Glutamatergic neuron (in vitro differentiated cells): ENCODE results near the gene C16orf95. TPM values are rescaled to one million over a fixed set of nuclear protein-coding genes. Genes with fewer than 3 reads are reported as not detected.

Experiments
- DNase-seq: peaks from one replicate; pipeline ENCODE4 v3.0.0; 2022
- H3K27ac Mint-ChIP-seq: one replicate; pipeline ENCODE4 v1.8.0; 2020; ENCODE audit warnings: mild to moderate bottlenecking, mixed read lengths, inconsistent platforms; ENCODE audit not compliant: unreplicated experiment
- H3K27me3 Mint-ChIP-seq: one replicate; pipeline ENCODE4 v1.8.0; 2020; ENCODE audit warnings: mild to moderate bottlenecking, moderate library complexity, mixed read lengths, inconsistent platforms; ENCODE audit not compliant: unreplicated experiment
- H3K36me3 Mint-ChIP-seq: one replicate; pipeline ENCODE4 v1.8.0; 2020; ENCODE audit warnings: mild to moderate bottlenecking, mixed read lengths, inconsistent platforms; ENCODE audit not compliant: unreplicated experiment
- H3K4me1 Mint-ChIP-seq: one replicate; pipeline ENCODE4 v1.8.0; 2020; ENCODE audit warnings: mild to moderate bottlenecking, low read depth, mixed read lengths, inconsistent platforms; ENCODE audit not compliant: unreplicated experiment
- H3K4me3 Mint-ChIP-seq: one replicate; pipeline ENCODE4 v1.8.0; 2020; ENCODE audit warnings: mild to moderate bottlenecking, mixed read lengths, inconsistent platforms; ENCODE audit not compliant: unreplicated experiment
- H3K9me3 Mint-ChIP-seq: one replicate; pipeline ENCODE4 v1.8.0; 2020; ENCODE audit warnings: mild to moderate bottlenecking, moderate library complexity, mixed read lengths, inconsistent platforms; ENCODE audit not compliant: unreplicated experiment
- total RNA-seq: library from RNA; stranded (reverse); fragmentation: NEBNext Ultra II Directional; extraction: Animal tissue kit (Norgen Biotek cat#: 25700); gene quantifications from one replicate; pipeline ENCODE4 v1.2.1, GENCODE V29; 2021; ENCODE audit not compliant: unreplicated experiment
- TF ChIP-seq, protein P1 (sequence below): fragments of 200-600 bp; sonication (generic); IDR thresholded peaks from one replicate; pipeline ENCODE4 v1.5.0; 2021; ENCODE audit not compliant: partially characterized antibody, unreplicated experiment

C16orf95 gene
- total RNA-seq, 1 donor from 2014 or later, result 9.2 TPM

DNA sequence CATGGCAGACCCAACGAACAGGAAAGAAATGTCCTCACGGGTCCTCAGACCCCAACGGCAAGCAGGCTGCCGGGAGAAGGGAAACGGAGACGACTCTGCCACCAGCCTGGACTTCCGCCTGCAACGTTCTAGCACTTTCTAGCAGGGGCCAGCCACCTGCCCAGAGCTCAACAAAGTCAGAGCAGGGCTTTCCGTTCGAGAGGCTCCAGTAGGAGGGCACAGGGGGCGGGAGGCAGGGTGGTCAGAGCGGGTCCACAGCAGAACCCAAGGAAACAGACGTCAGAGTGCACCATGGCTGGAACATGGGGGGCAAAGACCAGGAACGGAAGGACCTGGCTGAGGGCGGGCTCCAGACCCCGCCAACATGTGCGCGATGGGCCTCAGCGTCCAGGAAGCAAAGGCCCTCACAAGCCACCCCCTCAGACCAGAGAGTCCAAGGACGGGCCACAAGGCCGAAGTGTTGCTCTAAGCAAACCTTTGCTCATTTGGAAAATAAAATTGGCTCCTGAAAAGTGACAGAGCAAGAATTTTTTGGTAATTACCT lies 29.4 kb upstream of the C16orf95 start:
- H3K9me3 Mint-ChIP-seq, result peaks cover 15% of the 10 kb centered on the region
- H3K27ac Mint-ChIP-seq, result no peak overlapping the region
- TF ChIP-seq, protein P1, sequence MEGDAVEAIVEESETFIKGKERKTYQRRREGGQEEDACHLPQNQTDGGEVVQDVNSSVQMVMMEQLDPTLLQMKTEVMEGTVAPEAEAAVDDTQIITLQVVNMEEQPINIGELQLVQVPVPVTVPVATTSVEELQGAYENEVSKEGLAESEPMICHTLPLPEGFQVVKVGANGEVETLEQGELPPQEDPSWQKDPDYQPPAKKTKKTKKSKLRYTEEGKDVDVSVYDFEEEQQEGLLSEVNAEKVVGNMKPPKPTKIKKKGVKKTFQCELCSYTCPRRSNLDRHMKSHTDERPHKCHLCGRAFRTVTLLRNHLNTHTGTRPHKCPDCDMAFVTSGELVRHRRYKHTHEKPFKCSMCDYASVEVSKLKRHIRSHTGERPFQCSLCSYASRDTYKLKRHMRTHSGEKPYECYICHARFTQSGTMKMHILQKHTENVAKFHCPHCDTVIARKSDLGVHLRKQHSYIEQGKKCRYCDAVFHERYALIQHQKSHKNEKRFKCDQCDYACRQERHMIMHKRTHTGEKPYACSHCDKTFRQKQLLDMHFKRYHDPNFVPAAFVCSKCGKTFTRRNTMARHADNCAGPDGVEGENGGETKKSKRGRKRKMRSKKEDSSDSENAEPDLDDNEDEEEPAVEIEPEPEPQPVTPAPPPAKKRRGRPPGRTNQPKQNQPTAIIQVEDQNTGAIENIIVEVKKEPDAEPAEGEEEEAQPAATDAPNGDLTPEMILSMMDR, result no peak
- H3K4me3 Mint-ChIP-seq, result no peak overlapping the region
- no peak for DNase-seq
- H3K4me1 Mint-ChIP-seq, result peaks cover 40% of the 10 kb centered on the region
- H3K27me3 Mint-ChIP-seq, result peaks cover 6% of the 10 kb centered on the region
- H3K36me3 Mint-ChIP-seq, result peaks cover 4% of the 10 kb centered on the region

DNA sequence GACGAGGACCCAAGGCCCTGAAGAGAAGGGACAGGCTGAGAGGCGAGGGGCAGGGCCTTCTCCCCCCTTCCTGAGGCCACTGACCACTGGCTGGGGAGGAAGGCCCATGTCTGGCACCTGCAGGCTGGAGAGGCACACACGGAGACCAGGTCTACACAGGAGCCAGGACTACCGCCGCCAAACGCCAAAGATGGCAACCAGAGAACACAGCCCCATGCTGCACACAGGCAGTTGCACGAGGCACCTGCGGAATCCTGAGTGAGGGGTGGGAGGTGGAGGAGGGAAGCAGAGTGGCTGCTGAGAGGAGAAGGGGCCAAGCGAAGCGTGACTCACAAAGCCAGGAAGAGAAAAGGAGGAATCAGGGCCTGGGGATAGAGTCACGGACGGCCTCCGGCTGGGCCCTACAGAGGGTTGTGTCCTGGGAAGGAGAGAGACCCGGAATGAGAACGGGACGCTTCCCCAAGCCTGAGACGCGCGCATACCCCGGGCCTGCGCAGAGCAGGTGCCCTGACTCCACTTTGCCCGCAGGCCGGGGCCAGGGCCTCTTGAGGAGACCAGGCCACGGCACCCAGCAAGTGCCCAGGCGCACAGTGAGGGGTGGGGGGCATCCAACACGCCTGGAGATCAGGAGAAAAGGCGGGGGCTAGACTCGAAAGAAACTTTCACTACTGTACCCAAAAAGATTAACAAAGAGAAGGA lies 28.7 kb upstream of the C16orf95 start:
- Mint-ChIP-seq H3K27me3 (peaks cover 6% of the 10 kb centered on the region), H3K36me3 (peaks cover 4% of the 10 kb centered on the region), H3K4me3 (no peak overlapping the region), H3K9me3 (peaks cover 9% of the 10 kb centered on the region), H3K27ac (peak overlapping the region; percentile 3), H3K4me1 (peaks cover 33% of the 10 kb centered on the region)
- no peak for DNase-seq
- TF ChIP-seq, protein P1, result no peak

DNA sequence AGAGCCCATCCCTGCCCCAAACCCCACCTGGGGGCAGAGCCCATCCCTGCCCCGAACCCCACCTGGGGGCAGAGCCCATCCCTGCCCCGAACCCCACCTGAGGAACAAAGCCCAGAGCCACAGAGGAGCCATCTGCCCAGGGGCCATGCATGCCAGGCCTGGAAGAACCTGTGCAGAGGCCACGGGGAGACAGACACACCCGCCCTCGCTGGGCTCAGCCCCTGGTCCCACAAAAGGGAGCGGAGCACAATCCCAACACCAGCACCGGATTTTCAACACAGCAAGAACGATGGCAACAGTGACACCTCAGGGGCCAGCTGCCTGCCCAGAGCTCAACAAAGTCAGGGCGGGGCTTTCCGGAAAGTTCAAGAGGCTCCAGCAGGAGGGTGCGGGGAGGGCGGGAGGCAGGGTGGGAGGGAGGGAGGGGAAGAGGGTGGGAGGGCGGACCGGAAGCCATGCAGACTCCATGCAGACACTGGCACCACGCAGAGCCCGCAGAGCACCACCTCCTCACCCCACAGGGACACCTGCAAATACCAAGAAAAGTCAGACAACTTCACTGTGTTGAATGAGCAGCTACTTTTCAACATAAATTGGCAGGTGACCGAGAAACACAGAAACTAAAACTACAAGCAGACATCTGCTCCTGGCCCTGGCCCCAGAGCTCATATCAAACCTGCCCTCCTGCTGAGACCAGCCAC lies 27.9 kb upstream of the C16orf95 start:
- Mint-ChIP-seq H3K27ac (peak overlapping the region; percentile 3), H3K27me3 (peaks cover 7% of the 10 kb centered on the region), H3K36me3 (peaks cover 4% of the 10 kb centered on the region), H3K9me3 (peaks cover 5% of the 10 kb centered on the region), H3K4me3 (no peak overlapping the region), H3K4me1 (peaks cover 28% of the 10 kb centered on the region)
- no peak for DNase-seq
- TF ChIP-seq, protein P1, result no peak

DNA sequence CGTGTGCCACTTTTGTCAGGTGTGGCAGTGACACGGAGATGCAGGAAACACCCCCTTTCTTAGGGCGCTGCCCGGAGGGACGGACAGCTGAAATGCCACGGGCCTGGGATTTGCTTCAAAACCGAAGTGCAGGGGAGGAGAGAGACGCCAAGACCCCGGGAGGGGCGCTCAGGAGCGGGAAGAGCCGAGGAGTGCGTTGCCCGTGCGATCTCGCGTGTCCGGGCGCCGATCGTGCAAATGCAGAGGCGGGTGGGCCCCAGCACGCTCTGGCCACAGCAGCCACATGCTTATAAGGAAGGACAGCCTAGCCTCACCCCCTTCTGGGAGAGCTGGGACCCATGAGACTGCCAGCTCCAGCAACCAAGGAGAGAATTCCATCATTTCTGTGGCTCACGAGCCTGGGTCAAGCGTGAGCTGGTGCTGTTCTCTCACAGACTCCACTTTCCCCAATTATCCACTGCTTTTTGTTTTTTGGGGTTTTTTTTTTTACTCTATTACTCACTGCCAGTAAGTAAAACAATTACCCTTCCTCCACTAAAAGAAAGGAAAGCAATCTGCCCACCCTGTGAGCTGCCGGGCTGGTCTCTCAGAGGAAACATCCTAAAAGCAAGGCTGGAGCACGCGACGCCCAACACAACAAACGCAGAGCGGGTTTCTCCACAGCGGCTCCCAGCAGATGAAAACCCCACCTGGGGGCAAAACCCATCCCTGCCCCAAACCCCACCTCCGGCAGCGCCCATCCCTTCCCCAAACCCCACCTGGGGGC lies 27.2 kb upstream of the C16orf95 start:
- H3K4me1 Mint-ChIP-seq, result peaks cover 23% of the 10 kb centered on the region
- H3K27me3 Mint-ChIP-seq, result peaks cover 4% of the 10 kb centered on the region
- H3K4me3 Mint-ChIP-seq, result no peak overlapping the region
- peaks cover 4% of the 10 kb centered on the region for H3K36me3 Mint-ChIP-seq
- peaks cover 5% of the 10 kb centered on the region for H3K9me3 Mint-ChIP-seq
- H3K27ac Mint-ChIP-seq, result no peak overlapping the region
- no peak for DNase-seq
- TF ChIP-seq, protein P1, result no peak

DNA sequence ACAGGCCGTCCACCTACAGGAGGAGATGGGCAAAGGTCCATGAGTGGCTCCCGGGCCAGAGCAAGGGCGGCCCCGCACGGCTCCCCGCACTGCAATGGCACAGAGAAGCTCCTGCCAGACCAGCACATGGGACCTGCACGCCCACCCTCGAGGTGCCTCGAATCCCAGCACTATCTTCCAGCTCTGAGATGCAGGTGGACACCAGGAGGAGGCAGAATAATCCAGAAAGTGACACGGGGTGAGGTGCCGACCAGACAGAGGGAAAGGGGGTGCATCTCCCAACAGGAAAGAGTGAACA lies 26.5 kb upstream of the C16orf95 start:
- TF ChIP-seq, protein P1, result no peak
- H3K4me1 Mint-ChIP-seq, result peaks cover 17% of the 10 kb centered on the region
- peaks cover 4% of the 10 kb centered on the region for H3K27me3 Mint-ChIP-seq
- no peak overlapping the region for H3K27ac Mint-ChIP-seq
- peaks cover 5% of the 10 kb centered on the region for H3K9me3 Mint-ChIP-seq
- no peak overlapping the region for H3K4me3 Mint-ChIP-seq
- peaks cover 4% of the 10 kb centered on the region for H3K36me3 Mint-ChIP-seq
- no peak for DNase-seq
